ENCODE measurements around the gene LRRC4C. TPM values are rescaled to one million over a fixed set of nuclear protein-coding genes. Genes with fewer than 3 reads are reported as not detected.

The LRRC4C gene
- total RNA-seq, 1 donor from 2014 or later, result 14.0 TPM

DNA sequence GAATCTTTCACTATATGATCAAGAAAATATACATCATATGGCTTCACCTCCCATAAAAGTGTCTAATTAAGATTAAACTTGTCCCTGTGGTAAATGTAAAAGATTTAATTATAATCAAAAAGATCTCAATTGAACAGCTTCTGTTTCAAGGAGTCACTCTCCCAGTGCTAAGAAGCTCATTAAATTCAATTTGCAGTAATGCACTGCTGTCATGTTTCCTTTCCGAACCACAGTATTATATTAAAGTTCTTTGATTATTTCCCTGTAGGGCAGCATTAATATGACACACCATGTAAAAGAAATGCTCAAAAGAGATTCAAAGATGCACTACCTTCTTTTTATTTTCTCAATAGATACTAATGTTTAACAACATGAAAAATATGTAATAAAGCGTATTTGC lies 758.4 kb downstream of the LRRC4C start:
- H3K27me3 Mint-ChIP-seq, result no peaks in the 10 kb centered on the region
- H3K4me1 Mint-ChIP-seq (ENCODE audit: unreplicated experiment), result peaks cover 3% of the 10 kb centered on the region
- no peak for DNase-seq (ENCODE audit: extremely low spot score, unreplicated experiment)
- TF ChIP-seq, protein P1, sequence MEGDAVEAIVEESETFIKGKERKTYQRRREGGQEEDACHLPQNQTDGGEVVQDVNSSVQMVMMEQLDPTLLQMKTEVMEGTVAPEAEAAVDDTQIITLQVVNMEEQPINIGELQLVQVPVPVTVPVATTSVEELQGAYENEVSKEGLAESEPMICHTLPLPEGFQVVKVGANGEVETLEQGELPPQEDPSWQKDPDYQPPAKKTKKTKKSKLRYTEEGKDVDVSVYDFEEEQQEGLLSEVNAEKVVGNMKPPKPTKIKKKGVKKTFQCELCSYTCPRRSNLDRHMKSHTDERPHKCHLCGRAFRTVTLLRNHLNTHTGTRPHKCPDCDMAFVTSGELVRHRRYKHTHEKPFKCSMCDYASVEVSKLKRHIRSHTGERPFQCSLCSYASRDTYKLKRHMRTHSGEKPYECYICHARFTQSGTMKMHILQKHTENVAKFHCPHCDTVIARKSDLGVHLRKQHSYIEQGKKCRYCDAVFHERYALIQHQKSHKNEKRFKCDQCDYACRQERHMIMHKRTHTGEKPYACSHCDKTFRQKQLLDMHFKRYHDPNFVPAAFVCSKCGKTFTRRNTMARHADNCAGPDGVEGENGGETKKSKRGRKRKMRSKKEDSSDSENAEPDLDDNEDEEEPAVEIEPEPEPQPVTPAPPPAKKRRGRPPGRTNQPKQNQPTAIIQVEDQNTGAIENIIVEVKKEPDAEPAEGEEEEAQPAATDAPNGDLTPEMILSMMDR (conservative IDR thresholded peaks at IDR 0.05), result no peak
- no peaks in the 10 kb centered on the region for H3K9me3 Mint-ChIP-seq
- no peak overlapping the region for H3K27ac Mint-ChIP-seq
- H3K4me3 Mint-ChIP-seq, result no peak overlapping the region
- H3K36me3 Mint-ChIP-seq, result no peaks in the 10 kb centered on the region

DNA sequence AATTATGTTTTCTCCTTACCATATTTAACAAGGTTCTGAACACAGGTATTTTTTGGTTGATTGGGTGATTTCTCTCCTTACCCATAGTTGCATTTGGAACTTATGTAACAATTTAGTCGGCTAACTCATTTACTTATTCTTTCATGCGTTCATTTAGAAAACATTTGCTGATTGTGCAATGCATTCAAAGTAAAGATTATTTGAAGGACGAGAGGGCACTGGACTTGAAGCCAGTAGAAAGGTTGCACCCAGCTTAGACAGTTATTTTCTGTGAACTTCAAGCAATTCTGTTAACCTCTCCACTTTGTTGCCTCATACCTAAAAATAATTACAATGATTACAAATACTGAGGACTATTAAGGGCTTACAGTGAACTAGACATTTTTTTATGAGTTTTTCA lies 769.6 kb downstream of the LRRC4C start:
- Mint-ChIP-seq H3K4me1 (ENCODE audit: unreplicated experiment) (no peaks in the 10 kb centered on the region), H3K9me3 (no peaks in the 10 kb centered on the region), H3K27me3 (no peaks in the 10 kb centered on the region), H3K27ac (no peak overlapping the region), H3K4me3 (no peak overlapping the region), H3K36me3 (no peaks in the 10 kb centered on the region)
- TF ChIP-seq, protein P1 (conservative IDR thresholded peaks at IDR 0.05), result no peak
- no peak for DNase-seq (ENCODE audit: extremely low spot score, unreplicated experiment)

DNA sequence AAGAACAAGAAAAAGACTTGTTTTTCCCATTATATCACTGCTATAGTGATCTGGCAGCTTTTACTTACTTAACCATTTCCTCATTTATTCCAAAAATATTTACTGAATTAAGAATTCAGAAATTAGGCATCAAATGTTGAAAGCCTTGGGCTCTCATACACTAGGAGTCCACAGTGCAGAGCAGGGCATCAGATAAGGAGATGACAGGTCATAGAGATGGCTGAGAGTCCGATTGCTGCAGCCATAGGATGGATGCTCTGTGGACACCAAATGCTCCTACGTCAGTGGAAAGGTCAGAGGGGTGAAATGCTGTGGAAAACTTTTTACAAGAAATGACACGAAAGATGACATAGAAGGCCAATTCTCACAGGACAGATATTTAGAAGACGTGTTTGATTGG lies 771.1 kb downstream of the LRRC4C start:
- no peak overlapping the region for H3K4me3 Mint-ChIP-seq
- DNase-seq (ENCODE audit: extremely low spot score, unreplicated experiment), result no peak
- H3K27ac Mint-ChIP-seq, result no peak overlapping the region
- no peaks in the 10 kb centered on the region for H3K4me1 Mint-ChIP-seq (ENCODE audit: unreplicated experiment)
- H3K36me3 Mint-ChIP-seq, result no peaks in the 10 kb centered on the region
- TF ChIP-seq, protein P1 (conservative IDR thresholded peaks at IDR 0.05), result no peak
- no peaks in the 10 kb centered on the region for H3K27me3 Mint-ChIP-seq
- no peaks in the 10 kb centered on the region for H3K9me3 Mint-ChIP-seq

DNA sequence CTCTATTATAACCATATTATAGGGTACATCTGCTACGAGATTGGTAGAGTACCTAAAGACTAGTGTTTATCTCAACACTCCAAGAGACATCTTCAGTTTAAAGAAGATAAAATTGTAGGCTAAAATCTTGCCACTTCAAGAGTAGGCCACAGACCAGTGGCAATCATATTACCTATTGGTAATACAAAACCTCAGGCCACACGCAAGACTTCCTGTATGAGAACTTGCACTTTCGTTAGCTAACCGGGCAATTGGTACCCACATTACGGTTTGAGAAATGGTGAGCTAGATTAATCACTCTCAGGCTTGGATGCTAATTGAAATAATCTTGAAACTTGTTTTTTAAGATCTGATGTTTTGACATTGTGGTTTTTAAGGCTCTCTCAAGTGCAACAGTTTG lies 772.7 kb downstream of the LRRC4C start:
- Mint-ChIP-seq H3K4me3 (no peak overlapping the region), H3K9me3 (no peaks in the 10 kb centered on the region), H3K4me1 (ENCODE audit: unreplicated experiment) (no peaks in the 10 kb centered on the region), H3K36me3 (no peaks in the 10 kb centered on the region), H3K27me3 (no peaks in the 10 kb centered on the region), H3K27ac (no peak overlapping the region)
- no peak for DNase-seq (ENCODE audit: extremely low spot score, unreplicated experiment)
- TF ChIP-seq, protein P1 (conservative IDR thresholded peaks at IDR 0.05), result no peak

DNA sequence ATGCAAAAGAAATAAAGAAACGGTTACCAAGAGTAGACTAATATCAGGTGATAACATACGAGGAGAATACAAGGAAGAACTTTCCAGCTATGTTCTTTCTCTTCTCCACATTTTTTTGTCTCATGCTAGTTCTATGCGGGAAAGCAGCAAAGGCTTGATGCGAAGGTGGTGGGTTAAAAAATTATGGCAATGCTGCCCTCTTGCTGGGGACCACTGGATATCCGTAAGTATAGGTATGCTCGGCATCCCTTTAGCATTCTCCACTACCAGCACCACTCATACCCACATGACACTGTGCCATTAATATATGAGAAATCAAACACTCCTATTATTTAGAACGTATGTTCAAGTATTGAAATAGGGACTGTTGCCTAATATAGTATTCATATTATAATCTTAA lies 776.4 kb downstream of the LRRC4C start:
- Mint-ChIP-seq H3K4me1 (ENCODE audit: unreplicated experiment) (no peaks in the 10 kb centered on the region), H3K4me3 (no peak overlapping the region), H3K27ac (no peak overlapping the region), H3K36me3 (no peaks in the 10 kb centered on the region), H3K27me3 (no peaks in the 10 kb centered on the region), H3K9me3 (no peaks in the 10 kb centered on the region)
- TF ChIP-seq, protein P1 (conservative IDR thresholded peaks at IDR 0.05), result no peak
- no peak for DNase-seq (ENCODE audit: extremely low spot score, unreplicated experiment)

DNA sequence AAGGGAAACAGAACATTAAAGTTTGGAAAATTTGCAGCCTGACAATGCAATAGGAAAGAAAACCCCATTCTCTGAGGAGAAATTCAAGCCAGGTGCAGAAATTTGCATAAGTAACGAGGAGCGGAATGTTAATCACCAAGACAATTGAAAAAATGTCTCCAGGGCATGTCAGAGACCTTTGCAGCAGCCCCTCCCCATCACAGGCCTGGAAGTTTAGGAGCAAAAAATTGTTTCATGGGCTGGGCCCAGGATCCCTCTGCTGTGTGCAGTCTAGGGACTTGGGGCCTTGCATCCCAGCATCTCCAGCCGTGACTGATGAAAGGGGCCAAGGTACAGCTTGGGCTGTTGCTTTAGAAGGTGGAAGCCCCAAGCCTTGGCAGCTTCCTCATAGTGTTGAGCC lies 780.2 kb downstream of the LRRC4C start:
- no peak for DNase-seq (ENCODE audit: extremely low spot score, unreplicated experiment)
- H3K4me1 Mint-ChIP-seq (ENCODE audit: unreplicated experiment), result no peaks in the 10 kb centered on the region
- no peaks in the 10 kb centered on the region for H3K27me3 Mint-ChIP-seq
- H3K27ac Mint-ChIP-seq, result no peak overlapping the region
- TF ChIP-seq, protein P1 (conservative IDR thresholded peaks at IDR 0.05), result no peak
- H3K9me3 Mint-ChIP-seq, result no peaks in the 10 kb centered on the region
- H3K36me3 Mint-ChIP-seq, result no peaks in the 10 kb centered on the region
- H3K4me3 Mint-ChIP-seq, result no peak overlapping the region
